Central memory CD4-positive, alpha-beta T cell (primary cell): ENCODE data around the gene ZMPSTE24.
"Not testable (repeated sequence)": the region's sequence is repeated elsewhere in the genome, so short reads cannot be mapped to it uniquely, and the experiment has no call there.

Source experiments
- DNase-seq: peaks from one replicate; pipeline ENCODE4 v3.0.0; 2022

The ZMPSTE24 gene

GRCh38 chr1:40331403-40331802 lies 73.4 kb downstream of the ZMPSTE24 start:
- not testable (repeated sequence) for DNase-seq

GRCh38 chr1:40332695-40333094 lies 74.7 kb downstream of the ZMPSTE24 start:
- DNase-seq, result no peak

- DNase-seq, result no peak
Observed at GRCh38 chr1:40337443-40337842, 79.4 kb downstream of the ZMPSTE24 start.

- DNase-seq, result peak; percentile 83
Observed at GRCh38 chr1:40338745-40339419, 80.8 kb downstream of the ZMPSTE24 start.

DNA sequence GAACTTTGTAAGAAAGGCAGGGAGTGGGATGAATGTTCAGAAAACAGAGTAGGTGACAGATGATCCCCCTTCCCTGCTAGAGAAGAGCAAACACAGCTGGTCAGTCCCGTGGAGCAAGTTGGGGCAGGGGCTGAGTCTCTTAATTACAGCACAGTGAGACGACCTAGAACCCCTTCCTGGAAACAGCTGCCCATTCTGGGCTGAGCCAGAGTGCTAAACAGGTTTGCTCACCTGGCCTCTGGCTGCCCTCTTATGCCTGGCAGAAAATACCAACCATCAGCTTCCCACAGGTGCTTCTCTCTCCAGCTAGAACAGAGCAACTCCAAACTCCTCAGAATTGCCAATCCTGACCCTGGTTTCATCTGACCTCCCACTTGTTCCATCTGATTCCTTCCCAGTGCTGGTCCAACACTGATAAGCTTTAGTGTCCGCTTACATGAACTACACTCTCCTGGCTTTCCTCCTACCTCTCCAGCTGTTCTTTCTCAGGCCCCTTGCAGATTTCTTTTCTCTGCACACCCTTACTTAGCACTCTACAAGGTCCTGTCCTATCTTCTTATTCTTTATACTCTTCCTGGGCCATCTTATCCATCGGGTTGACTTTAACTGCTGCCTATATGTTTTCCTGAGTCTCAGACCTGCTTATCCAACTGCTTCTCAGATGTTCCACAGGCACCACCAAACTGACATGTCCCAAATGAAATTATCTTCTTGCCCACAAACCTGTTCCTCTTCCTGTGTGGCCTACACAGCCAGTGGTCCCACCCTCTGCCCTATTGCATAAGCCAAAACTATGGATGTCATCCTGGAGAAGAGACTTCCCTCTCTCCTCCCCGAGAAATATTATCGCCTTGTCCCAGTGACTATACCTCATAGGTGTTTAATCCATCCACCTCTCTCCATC lies 81.6 kb downstream of the ZMPSTE24 start:
- no peak for DNase-seq

- no peak for DNase-seq
Observed at GRCh38 chr1:40341491-40342380, 83.7 kb downstream of the ZMPSTE24 start.

- not testable (repeated sequence) for DNase-seq
Observed at GRCh38 chr1:40342381-40342717, 84.3 kb downstream of the ZMPSTE24 start.
